Stomach smooth muscle (tissue), 2 donors: Measurements from ENCODE around the gene ANKRD18B.
A peak's percentile ranks its signal among the peaks of the same experiment; 100 is the strongest.
"Not testable (repeated sequence)": the region's sequence is repeated elsewhere in the genome, so short reads cannot be mapped to it uniquely, and the experiment has no call there.

ENCODE experiments used
- H3K27ac ChIP-seq: one replicate; pipeline ENCODE4 v1.7.0; 2013; ENCODE audit warnings: mild to moderate bottlenecking, low read length, inconsistent platforms
- H3K27me3 ChIP-seq, 2 donors: one replicate each; pipeline ENCODE4 v1.7.0; 2013; ENCODE audit warnings: low read length in 2 of 2; ENCODE audit not compliant: insufficient read depth in 2 of 2, control insufficient read depth in 1 of 2
- H3K36me3 ChIP-seq, 2 donors: one replicate each; pipeline ENCODE4 v1.7.0; 2013; ENCODE audit warnings: low read length in 2 of 2; ENCODE audit not compliant: control insufficient read depth in 2 of 2, insufficient read depth in 2 of 2
- H3K4me1 ChIP-seq: one replicate; pipeline ENCODE4 v1.7.0; 2013; ENCODE audit warnings: low read length; ENCODE audit not compliant: control insufficient read depth, insufficient read depth
- H3K4me3 ChIP-seq, 2 donors: one replicate each; pipeline ENCODE4 v1.7.0; 2013; ENCODE audit warnings: low read length in 2 of 2
- H3K9ac ChIP-seq, 2 donors: one replicate each; pipeline ENCODE4 v1.7.0; 2013; ENCODE audit warnings: low read length in 2 of 2, mild to moderate bottlenecking in 1 of 2
- H3K9me3 ChIP-seq, 2 donors: one replicate each; pipeline ENCODE4 v1.7.0; 2013; ENCODE audit warnings: low read length in 2 of 2; ENCODE audit not compliant: control insufficient read depth in 2 of 2
- donor health status: healthy.
- donor health status: Pancreatic carcinoma.

Gene ANKRD18B

DNA sequence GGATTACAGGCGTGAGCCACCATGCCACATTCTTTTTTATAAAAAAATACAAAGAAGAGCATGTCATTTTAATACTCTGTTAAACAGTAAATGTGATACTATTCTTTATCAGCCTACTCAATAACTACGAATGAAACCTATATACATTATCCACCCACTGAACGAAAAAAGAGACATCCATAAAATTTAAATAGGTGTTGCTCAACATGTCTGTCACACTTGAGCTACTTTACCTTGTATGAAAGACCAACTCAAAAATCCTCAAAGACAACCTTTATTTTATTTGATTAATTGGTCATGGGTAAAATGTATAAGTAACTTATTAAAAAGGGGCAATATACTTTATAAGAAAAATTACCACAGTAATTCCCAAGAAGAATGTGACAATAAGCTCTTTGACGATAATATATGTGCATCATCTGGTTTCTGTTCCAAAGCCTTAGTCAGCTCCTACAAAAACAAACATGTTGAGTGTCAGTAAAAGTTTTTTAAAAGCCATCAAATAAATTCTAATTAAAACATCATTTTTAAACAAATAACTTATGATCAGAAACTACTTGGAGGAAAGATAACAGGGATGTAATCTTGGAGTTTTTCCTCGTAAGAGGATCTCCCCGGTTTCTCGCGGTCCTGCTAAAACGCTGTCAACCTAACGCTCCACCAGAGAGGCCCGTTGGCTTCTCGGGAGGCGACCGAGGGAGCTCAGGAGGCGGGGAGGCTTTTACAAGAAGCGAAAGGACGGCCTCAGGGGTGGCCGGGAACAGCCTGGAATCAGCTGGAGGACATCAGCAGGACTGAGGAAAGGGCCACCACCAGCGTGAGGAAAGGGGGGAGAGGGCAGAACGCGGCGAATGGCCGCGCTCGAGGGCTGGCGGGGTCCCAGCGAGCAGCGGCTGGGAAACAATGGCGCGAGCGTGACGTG lies 13.5 kb upstream of the ANKRD18B start:
- Histone ChIP-seq H3K36me3 (no peaks in the 10 kb centered on the region), H3K4me3 (peak overlapping the region; percentile 78 to 80), H3K9me3 (no peaks in the 10 kb centered on the region), H3K4me1 (peaks cover 3% of the 10 kb centered on the region), H3K27me3 (no peaks in the 10 kb centered on the region), H3K9ac (peak overlapping the region; percentile 92 to 93), H3K27ac (peak overlapping the region; percentile 71)

DNA sequence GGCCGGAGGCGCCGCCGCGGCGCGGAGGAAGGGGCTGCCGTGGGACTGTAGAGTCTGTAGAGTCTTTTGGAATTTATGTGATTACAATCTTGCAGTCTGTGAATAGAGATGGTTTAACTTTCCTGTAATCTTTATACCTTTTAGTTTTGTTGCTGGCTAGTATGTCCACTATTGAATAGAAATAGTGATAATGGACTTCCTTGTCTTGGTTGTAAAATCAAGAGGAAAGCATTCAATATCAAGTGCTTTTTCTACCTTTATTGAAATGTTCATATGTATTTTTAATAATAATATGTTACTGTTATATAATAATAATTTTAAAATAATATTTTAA lies 12.9 kb upstream of the ANKRD18B start:
- H3K36me3 ChIP-seq, H3K27me3 ChIP-seq, H3K9me3 ChIP-seq, H3K4me1 ChIP-seq: not testable (repeated sequence)
- Histone ChIP-seq H3K4me3 (peak overlapping the region; percentile 78 to 80), H3K9ac (peak overlapping the region; percentile 92 to 93), H3K27ac (peak overlapping the region; percentile 71)

DNA sequence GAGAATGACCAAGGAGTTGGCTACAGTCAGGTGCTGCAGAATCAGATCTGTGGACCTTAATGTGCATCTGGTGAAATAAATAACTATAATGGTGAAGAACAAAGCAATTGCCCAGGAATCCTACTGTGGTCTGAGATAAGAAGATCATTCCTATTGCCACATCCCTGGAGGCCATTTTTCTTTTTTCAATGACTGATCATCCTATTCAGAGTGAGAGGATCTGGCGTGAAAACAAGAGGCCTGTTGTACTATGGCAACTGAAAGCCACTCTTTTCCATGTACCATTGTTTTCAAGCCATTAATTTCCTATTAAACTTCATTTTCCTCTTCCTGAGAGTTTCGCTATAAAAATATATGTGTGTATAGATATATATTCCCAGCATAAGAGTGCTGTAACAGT lies 11.5 kb upstream of the ANKRD18B start:
- not testable (repeated sequence) for H3K27me3 ChIP-seq, H3K36me3 ChIP-seq, H3K4me1 ChIP-seq, H3K9me3 ChIP-seq, H3K27ac ChIP-seq, H3K9ac ChIP-seq, H3K4me3 ChIP-seq

DNA sequence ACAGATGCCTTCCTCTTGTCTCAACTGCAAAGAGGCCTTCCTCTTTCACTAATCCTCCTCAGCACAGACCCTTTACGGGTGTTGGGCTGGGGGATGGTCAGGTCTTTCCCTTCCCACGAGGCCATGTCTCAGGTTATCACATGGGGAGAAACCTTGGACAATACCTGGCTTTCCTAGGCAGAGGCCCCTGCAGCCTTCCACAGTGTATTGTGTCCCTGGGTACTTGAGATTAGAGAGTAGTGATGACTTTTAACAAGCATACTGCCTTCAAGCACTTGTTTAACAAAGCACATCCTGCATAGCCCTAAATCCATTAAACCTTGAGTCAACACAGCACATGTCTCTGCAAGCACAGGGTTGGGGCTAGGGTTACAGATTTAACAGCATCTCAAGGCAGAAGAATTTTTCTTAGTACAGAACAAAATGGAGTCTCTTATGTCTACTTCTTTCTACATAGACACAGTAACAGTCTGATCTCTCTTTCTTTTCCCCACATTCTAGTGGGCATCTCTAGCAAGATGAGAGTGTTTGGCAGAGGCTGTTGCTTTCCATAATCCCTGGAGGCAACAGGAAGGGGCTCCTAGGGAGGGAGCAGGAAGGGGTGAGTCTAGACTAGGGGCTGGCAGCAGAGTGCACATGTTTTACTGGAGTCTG lies 8.6 kb upstream of the ANKRD18B start:
- not testable (repeated sequence) for H3K27ac ChIP-seq, H3K36me3 ChIP-seq, H3K4me1 ChIP-seq, H3K27me3 ChIP-seq, H3K9ac ChIP-seq, H3K4me3 ChIP-seq, H3K9me3 ChIP-seq

DNA sequence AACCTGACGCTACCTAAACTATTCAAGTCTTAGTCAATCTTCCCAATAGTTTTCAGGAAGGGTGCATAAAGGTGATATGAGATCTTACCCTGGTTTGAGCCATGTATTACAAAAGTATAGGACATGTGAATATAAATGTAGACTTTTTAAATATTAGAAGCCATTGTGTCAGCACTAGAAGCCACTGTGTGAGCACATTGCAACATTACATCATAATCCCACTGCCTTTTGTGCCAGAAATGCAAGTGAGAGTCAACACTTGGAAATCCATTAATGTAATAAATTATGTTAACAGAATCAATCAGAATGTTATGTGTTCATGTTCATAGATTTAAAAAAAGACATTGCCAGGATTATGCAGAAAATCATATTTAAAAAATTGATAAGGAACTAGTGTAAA lies 7.7 kb upstream of the ANKRD18B start:
- H3K27me3 ChIP-seq, H3K4me1 ChIP-seq, H3K9me3 ChIP-seq, H3K27ac ChIP-seq, H3K36me3 ChIP-seq, H3K4me3 ChIP-seq, H3K9ac ChIP-seq: not testable (repeated sequence)

DNA sequence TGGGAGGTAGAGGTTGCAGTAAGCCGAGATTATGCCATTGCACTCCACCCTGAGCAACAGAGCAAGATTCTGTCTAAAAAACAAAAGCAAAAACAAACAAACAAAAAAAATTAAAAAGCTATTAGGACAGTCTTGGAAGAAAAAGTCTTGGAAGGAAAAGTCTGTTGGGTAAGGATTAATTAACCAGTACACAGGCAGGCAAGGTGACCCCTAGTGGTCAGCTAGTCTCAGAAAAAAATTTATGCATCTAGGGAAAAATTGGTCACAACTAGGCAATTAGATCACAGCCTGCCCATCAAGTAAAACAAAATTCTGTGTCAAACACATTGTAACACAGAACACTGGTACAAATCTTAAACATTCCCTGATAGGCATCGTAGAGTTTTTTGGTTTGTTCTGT lies 6.7 kb upstream of the ANKRD18B start:
- Histone ChIP-seq H3K4me1 (no peaks in the 10 kb centered on the region), H3K4me3 (no peak overlapping the region), H3K9me3 (no peaks in the 10 kb centered on the region), H3K36me3 (no peaks in the 10 kb centered on the region), H3K27ac (no peak overlapping the region), H3K27me3 (no peaks in the 10 kb centered on the region), H3K9ac (no peak overlapping the region)

DNA sequence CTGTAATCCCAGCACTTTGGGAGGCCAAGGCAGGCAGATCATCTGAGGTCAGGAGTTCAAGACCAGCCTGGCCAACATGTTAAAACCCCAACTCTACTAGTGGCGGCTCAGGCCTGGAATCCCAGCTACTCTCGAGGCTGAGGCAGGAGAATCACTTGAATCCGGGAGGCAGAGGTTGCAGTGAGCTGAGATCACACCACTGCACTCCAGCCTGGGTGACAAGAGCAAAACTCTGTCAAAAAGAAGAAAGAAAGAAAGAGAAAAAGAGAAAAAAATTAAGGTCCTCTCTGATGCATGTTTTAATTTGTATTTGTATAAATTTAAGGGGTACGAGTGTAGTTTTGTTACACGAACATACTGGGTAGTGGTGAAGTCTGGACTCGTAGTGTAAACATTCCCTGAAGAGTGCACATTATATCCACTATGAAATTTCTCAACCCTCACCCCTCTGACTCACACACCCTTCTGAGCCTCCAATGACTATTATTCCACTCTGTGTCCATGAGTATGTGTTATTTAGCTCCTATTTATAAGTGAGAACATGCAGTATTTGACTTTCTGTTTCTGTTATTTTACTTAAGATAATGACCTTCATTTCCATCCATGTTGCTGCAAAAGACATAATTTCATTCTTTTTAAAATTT lies 6.0 kb upstream of the ANKRD18B start:
- not testable (repeated sequence) for H3K9me3 ChIP-seq, H3K4me1 ChIP-seq, H3K9ac ChIP-seq, H3K27me3 ChIP-seq, H3K36me3 ChIP-seq, H3K4me3 ChIP-seq, H3K27ac ChIP-seq

DNA sequence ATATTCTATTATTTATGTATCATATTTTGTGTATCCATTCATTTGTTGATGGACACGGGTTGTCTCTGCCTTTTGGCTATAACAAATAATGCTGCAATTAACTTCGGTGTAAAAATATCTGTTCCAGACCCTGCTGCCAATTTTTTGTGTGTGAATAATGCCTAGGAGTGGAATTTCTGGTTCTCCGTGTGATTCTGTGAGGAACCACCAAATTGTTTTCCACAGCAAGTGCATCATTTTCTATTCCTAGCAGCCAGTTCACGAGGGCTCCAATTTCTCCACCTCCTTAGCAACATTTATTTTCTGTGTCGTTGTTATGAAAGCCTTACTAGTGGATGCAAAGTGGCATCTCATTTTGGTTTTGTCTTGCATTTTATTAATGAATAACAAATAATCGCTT lies 2.2 kb upstream of the ANKRD18B start:
- H3K27me3 ChIP-seq = peaks cover 11% of the 10 kb centered on the region in 2 donors
- H3K9me3 ChIP-seq, H3K4me1 ChIP-seq, H3K9ac ChIP-seq, H3K36me3 ChIP-seq, H3K4me3 ChIP-seq, H3K27ac ChIP-seq: not testable (repeated sequence)

DNA sequence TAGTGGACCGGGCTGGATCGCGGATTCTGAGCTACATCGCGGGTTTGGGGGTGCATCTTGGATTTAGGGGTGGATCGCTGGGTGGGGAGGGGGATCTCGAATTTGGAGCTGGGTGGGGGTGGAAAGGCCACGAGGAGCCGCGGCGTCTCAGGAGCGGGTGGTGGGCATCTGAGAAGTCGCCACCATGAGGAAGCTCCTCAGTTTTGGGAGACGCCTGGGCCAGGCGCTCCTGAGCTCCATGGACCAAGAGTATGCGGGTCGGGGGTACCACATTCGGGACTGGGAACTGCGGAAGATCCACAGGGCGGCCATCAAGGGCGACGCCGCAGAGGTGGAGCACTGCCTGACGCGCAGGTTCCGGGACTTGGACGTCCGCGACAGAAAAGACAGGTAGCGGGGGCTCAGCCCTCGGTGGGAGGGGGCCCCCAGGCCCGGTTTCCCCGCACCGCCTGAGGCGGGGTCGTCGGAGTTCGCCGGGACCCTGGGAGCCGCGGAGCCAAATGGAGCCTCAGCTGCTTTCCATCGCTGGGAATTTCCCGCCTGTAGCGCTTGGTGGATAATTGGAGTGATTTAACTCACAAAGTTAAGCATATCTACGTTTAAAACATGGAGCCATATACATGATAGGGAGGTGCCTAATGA lies 376 bp downstream of the ANKRD18B start:
- no peaks in the 10 kb centered on the region for H3K9me3 ChIP-seq
- peak overlapping the region; percentile 40 to 67 for H3K4me3 ChIP-seq
- peak overlapping the region in 1 of 2 donors; percentile 44 for H3K9ac ChIP-seq
- H3K27ac ChIP-seq = no peak overlapping the region
- H3K4me1 ChIP-seq = peaks cover 5% of the 10 kb centered on the region
- no peaks in the 10 kb centered on the region for H3K36me3 ChIP-seq
- H3K27me3 ChIP-seq = peaks cover 11% of the 10 kb centered on the region in 2 donors

DNA sequence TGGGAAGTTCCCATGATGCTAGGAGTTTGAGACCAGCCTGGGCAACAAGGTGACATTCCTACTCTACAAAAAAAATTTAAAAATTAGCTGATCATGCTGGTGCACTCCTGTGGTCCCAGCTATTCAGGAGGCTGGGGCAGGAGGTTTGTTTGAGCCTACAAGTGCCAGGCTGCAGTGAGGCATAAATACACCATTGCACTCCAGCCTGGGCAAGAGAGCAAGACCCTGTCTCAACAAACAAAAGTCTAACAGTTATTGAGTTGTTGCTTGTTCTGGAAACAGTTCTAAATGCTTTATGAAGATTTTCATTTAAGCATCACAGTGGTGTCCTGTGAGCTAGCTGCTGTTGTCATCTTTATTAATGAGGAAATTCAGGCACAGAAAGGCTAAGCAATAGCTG lies 4.0 kb downstream of the ANKRD18B start:
- not testable (repeated sequence) for H3K4me3 ChIP-seq, H3K9me3 ChIP-seq, H3K9ac ChIP-seq, H3K36me3 ChIP-seq, H3K27ac ChIP-seq, H3K4me1 ChIP-seq
- H3K27me3 ChIP-seq = peaks cover 11% of the 10 kb centered on the region in 2 donors
